DND-41 (cell line): ENCODE data around the gene CHCHD3.

Experiments
- ATAC-seq: fragments of 200-7000 bp; cut with Tn5 transposase; 3 replicates; pipeline ENCODE4 v1.9.1; 2021; ENCODE audit warnings: low read depth; ENCODE audit not compliant: insufficient read depth
- DNase-seq: peaks from one replicate; pipeline ENCODE4 v3.0.0-alpha.2; 2020
- H2AFZ ChIP-seq: 2 replicates; pipeline ENCODE4 v1.6.0; 2012; ENCODE audit warnings: low read depth, low read length
- H3K27ac ChIP-seq: 2 replicates; pipeline ENCODE4 v1.5.1; 2012; ENCODE audit warnings: low read length, inconsistent platforms
- H3K27me3 ChIP-seq: fragments of 200-600 bp; sonication (generic); 2 replicates; pipeline ENCODE4 v1.6.0; 2012; ENCODE audit warnings: low read length, mild to moderate bottlenecking, inconsistent platforms; ENCODE audit not compliant: insufficient read depth, poor library complexity
- H3K36me3 ChIP-seq: 2 replicates; pipeline ENCODE4 v1.5.1; 2012; ENCODE audit warnings: low read length, inconsistent platforms; ENCODE audit not compliant: insufficient read depth
- H3K4me1 ChIP-seq: 2 replicates; pipeline ENCODE4 v1.5.1; 2012; ENCODE audit warnings: mild to moderate bottlenecking, low read length; ENCODE audit not compliant: insufficient read depth
- H3K4me2 ChIP-seq: 2 replicates; pipeline ENCODE4 v1.6.0; 2012; ENCODE audit warnings: mild to moderate bottlenecking, moderate library complexity, low read length, inconsistent platforms; ENCODE audit not compliant: insufficient read depth
- H3K4me3 ChIP-seq, 2 experiments: fragments of 200-600 bp in 1 of 2; shearing (Covaris generic) in 1 of 2; 2 replicates each; pipeline ENCODE4 v1.5.1; 2012 to 2016; ENCODE audit warnings: inconsistent platforms in 2 of 2, low read length in 2 of 2, mild to moderate bottlenecking in 2 of 2, low read depth in 1 of 2, moderate library complexity in 1 of 2
- H3K79me2 ChIP-seq: 2 replicates; pipeline ENCODE4 v1.6.0; 2012; ENCODE audit warnings: low read length, inconsistent platforms; ENCODE audit not compliant: insufficient read depth
- H3K9ac ChIP-seq: 2 replicates; pipeline ENCODE4 v1.6.0; 2012; ENCODE audit warnings: low read depth, mild to moderate bottlenecking, inconsistent platforms, low read length, moderate library complexity
- H3K9me3 ChIP-seq: 2 replicates; pipeline ENCODE4 v1.5.1; 2012; ENCODE audit warnings: low read length, moderate library complexity, mild to moderate bottlenecking, inconsistent platforms; ENCODE audit not compliant: insufficient read depth, severe bottlenecking
- H4K20me1 ChIP-seq: 2 replicates; pipeline ENCODE4 v1.6.0; 2012; ENCODE audit warnings: low read length; ENCODE audit not compliant: insufficient read depth
- EZH2 ChIP-seq: IDR thresholded peaks from 3 replicates; pipeline ENCODE4 v1.6.1; 2012; ENCODE audit warnings: borderline replicate concordance, low read depth, mild to moderate bottlenecking, moderate library complexity, low read length, inconsistent platforms; ENCODE audit not compliant: severe bottlenecking
- TF ChIP-seq, protein P1 (sequence below): IDR thresholded peaks from 2 replicates; pipeline ENCODE4 v1.5.1; 2012; ENCODE audit warnings: borderline replicate concordance, low read length, moderate library complexity, mild to moderate bottlenecking; ENCODE audit not compliant: poor library complexity, severe bottlenecking; ENCODE audit errors: extremely low read depth

The CHCHD3 gene

DNA sequence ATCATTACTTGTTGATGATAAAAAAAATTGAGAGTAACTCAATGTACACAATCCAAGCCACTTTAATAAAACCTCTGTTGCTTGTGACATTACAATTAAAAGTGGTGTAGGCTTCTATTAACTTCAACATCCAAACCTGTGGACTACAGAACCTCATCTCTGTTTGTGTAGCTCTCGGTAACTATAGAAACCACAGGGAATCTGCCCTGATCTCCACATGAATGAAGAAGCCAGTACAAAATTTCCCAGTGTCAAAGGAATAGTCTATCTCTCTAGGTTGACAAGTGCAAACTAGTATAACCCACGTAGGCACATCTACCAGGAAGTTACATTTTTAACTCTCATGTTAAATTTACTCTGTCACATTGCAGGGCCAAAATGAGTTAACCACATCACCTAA is 204.3 kb downstream of the CHCHD3 start:
- no peak for DNase-seq
- no peak overlapping the region for H3K4me2 ChIP-seq
- no peaks in the 10 kb centered on the region for H3K4me1 ChIP-seq
- H4K20me1 ChIP-seq = 0 out of 2 replicates have a peak, but pooled peaks cover 4% of the 10 kb centered on the region
- no peak overlapping the region for H2AFZ ChIP-seq
- no peaks in the 10 kb centered on the region for H3K27me3 ChIP-seq
- no peak overlapping the region for H3K9ac ChIP-seq
- H3K79me2 ChIP-seq = peaks cover 3% of the 10 kb centered on the region; the same call in 1 of the 2 replicates
- H3K36me3 ChIP-seq = peaks cover 4% of the 10 kb centered on the region; the same call in 1 of the 2 replicates
- no peak overlapping the region for H3K4me3 ChIP-seq
- ATAC-seq = no peak
- TF ChIP-seq EZH2 = no peak
- TF ChIP-seq, protein P1, sequence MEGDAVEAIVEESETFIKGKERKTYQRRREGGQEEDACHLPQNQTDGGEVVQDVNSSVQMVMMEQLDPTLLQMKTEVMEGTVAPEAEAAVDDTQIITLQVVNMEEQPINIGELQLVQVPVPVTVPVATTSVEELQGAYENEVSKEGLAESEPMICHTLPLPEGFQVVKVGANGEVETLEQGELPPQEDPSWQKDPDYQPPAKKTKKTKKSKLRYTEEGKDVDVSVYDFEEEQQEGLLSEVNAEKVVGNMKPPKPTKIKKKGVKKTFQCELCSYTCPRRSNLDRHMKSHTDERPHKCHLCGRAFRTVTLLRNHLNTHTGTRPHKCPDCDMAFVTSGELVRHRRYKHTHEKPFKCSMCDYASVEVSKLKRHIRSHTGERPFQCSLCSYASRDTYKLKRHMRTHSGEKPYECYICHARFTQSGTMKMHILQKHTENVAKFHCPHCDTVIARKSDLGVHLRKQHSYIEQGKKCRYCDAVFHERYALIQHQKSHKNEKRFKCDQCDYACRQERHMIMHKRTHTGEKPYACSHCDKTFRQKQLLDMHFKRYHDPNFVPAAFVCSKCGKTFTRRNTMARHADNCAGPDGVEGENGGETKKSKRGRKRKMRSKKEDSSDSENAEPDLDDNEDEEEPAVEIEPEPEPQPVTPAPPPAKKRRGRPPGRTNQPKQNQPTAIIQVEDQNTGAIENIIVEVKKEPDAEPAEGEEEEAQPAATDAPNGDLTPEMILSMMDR = no peak
- no peak overlapping the region for H3K27ac ChIP-seq
- no peaks in the 10 kb centered on the region for H3K9me3 ChIP-seq

DNA sequence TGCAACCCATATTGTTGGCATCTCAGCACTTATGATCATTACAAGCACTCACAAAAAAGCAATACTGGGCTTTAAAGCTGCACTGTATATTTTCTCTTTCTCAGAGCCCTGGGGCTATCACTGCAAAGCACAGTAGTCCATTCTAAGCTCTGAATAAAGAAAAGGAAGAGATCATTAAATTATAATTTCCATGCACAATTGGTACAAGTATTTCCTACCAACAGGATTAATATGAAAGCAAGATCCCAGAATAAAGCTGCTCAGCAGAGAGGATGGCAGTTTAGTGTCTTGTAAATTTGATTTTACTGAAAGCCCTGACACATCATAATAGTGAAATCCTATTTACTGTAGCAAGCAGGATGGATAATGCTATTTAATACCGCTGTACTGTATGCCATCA is 205.3 kb downstream of the CHCHD3 start:
- H3K27me3 ChIP-seq = no peaks in the 10 kb centered on the region
- H3K4me1 ChIP-seq = no peaks in the 10 kb centered on the region
- H3K9ac ChIP-seq = no peak overlapping the region
- peaks cover 3% of the 10 kb centered on the region; the same call in 1 of the 2 replicates for H3K79me2 ChIP-seq
- H3K9me3 ChIP-seq = no peaks in the 10 kb centered on the region
- no peak overlapping the region for H2AFZ ChIP-seq
- no peak overlapping the region for H3K4me2 ChIP-seq
- no peak for DNase-seq
- H4K20me1 ChIP-seq = 0 out of 2 replicates have a peak, but pooled peaks cover 4% of the 10 kb centered on the region
- TF ChIP-seq, protein P1 = no peak
- TF ChIP-seq EZH2 = no peak
- no peak for ATAC-seq
- H3K4me3 ChIP-seq = no peak overlapping the region
- no peak overlapping the region for H3K27ac ChIP-seq
- H3K36me3 ChIP-seq = peaks cover 4% of the 10 kb centered on the region; the same call in 1 of the 2 replicates

DNA sequence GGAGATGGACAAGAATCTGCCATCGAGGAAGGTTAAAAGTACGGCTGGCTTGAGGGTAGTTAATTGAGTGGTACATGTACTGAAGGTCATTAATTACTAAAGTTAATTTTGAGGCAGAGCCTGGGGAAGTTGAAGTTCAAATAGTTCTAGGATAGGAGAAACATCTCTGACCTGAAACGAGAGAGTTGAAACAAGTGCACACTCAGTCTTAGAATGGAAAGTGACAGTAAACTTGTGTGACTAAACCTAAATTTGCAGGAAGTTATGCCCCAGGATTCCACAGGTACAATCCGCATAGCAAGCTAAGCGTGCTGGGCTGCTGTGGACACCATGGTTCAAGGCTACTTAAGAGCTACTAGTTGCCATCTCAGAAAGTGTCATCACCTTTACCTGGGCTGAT is 209.9 kb downstream of the CHCHD3 start:
- H3K4me2 ChIP-seq = no peak overlapping the region
- H3K27me3 ChIP-seq = no peaks in the 10 kb centered on the region
- no peak overlapping the region for H2AFZ ChIP-seq
- H3K4me1 ChIP-seq = no peaks in the 10 kb centered on the region
- no peaks in the 10 kb centered on the region for H3K79me2 ChIP-seq
- H3K9me3 ChIP-seq = no peaks in the 10 kb centered on the region
- no peak overlapping the region for H3K9ac ChIP-seq
- peaks cover 4% of the 10 kb centered on the region; the same call in 1 of the 2 replicates for H3K36me3 ChIP-seq
- H4K20me1 ChIP-seq = 0 out of 2 replicates have a peak, but pooled peaks cover 4% of the 10 kb centered on the region
- H3K4me3 ChIP-seq = no peak overlapping the region
- no peak for TF ChIP-seq EZH2
- TF ChIP-seq, protein P1 = no peak
- no peak for ATAC-seq
- DNase-seq = no peak
- H3K27ac ChIP-seq = no peak overlapping the region
